ENCODE data around the gene ISG15. TPM values are rescaled to one million over a fixed set of nuclear protein-coding genes. Genes with fewer than 3 reads are reported as not detected.
"Not testable (repeated sequence)": the region's sequence is repeated elsewhere in the genome, so short reads cannot be mapped to it uniquely, and the experiment has no call there.

The ISG15 gene
- polyA plus RNA-seq, 1 donor: 26.0 TPM

DNA sequence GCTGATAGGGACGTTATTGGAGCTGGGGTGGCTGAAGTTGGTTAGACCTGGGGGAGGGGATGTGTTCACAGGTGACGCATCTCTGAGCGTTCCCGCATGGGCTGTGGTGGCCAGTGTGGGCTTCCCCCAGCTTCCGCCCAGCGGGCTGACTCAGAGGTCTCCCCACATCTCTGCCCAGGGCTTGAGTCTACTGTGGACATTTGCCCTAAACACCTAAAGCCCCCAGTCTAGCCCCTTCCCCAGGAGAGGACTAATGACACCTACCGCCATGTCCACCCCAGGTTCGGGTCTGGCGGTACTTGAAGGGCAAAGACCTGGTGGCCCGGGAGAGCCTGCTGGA is 8.6 kb downstream of the ISG15 start:
- Histone ChIP-seq H3K4me1 (ENCODE audit: control insufficient read depth, insufficient read depth, low read length) (peaks cover 49% of the 10 kb centered on the region), H3K27me3 (ENCODE audit: control insufficient read depth, insufficient read depth, low read length) (no peaks in the 10 kb centered on the region), H3K4me3 (ENCODE audit: low read length) (no peak overlapping the region), H3K36me3 (ENCODE audit: control insufficient read depth, insufficient read depth, low read length) (peaks cover 31% of the 10 kb centered on the region), H3K9me3 (ENCODE audit: control insufficient read depth, low read depth, low read length) (peaks cover 3% of the 10 kb centered on the region), H3K27ac (ENCODE audit: low read length) (no peak overlapping the region)
- WGBS (ENCODE audit: insufficient coverage, low lambda C conversion rate): no CpG with 5 or more reads among the region's 10 CpGs
- no peak for DNase-seq

DNA sequence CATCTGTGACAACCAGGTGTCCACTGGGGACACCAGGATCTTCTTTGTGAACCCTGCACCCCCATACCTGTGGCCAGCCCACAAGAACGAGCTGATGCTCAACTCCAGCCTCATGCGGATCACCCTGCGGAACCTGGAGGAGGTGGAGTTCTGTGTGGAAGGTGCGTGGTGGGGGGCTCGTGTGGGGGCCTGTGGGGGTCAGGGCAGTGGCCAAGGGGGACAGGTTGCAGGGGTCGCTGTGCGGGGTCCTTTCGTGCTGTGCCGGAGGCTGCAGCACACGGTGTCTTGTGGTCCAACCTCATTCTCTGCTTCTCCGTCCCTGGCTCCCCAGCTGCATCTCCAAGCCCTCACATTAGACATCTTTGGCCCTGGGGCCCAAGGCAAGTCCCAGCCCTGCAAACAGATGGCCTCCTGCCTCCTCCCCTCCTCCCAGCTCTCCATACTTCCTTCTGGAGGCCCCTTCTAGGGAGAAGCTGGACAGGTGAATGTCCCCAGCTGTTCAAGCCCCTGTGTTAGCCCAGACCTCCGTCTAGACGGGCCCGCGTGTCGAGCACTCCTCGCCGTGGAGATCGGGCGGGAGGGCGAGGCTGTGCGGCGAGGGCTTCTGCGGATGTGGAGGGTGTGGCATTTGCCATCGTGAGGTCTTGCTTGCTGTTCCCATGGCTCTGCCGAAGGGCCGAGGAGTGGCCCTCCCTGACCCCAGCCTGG is 9.2 kb downstream of the ISG15 start:
- Histone ChIP-seq H3K27me3 (ENCODE audit: control insufficient read depth, insufficient read depth, low read length) (no peaks in the 10 kb centered on the region), H3K4me3 (ENCODE audit: low read length) (no peak overlapping the region), H3K9me3 (ENCODE audit: control insufficient read depth, low read depth, low read length) (peaks cover 3% of the 10 kb centered on the region), H3K27ac (ENCODE audit: low read length) (no peak overlapping the region), H3K36me3 (ENCODE audit: control insufficient read depth, insufficient read depth, low read length) (peaks cover 37% of the 10 kb centered on the region), H3K4me1 (ENCODE audit: control insufficient read depth, insufficient read depth, low read length) (peaks cover 49% of the 10 kb centered on the region)
- DNase-seq: no peak
- WGBS (ENCODE audit: insufficient coverage, low lambda C conversion rate): no CpG with 5 or more reads among the region's 27 CpGs

DNA sequence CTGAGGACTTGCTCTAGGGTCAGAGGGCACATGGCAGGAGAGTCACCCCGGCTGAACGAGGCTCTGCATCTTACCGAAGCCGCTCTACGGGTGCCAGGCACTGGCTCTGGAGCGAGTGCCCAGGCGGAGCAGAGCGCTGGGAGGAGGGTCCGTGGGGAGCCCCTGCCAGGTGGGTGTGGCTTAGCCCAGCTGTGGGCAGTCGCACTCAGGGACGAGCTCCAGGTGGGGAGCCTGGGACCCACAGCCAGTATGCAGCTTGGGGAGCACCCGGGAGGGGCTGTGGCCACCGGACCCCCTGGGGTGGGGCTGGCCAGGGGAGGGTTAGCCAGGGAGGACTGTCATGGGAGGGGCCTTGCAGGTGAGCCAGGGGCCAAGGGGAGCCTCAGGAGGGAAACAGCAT is 10.4 kb downstream of the ISG15 start:
- H3K27me3 ChIP-seq (ENCODE audit: control insufficient read depth, insufficient read depth, low read length): no peaks in the 10 kb centered on the region
- no CpG with 5 or more reads among the region's 13 CpGs for WGBS (ENCODE audit: insufficient coverage, low lambda C conversion rate)
- peaks cover 42% of the 10 kb centered on the region for H3K36me3 ChIP-seq (ENCODE audit: control insufficient read depth, insufficient read depth, low read length)
- H3K4me3 ChIP-seq (ENCODE audit: low read length): no peak overlapping the region
- no peaks in the 10 kb centered on the region for H3K9me3 ChIP-seq (ENCODE audit: control insufficient read depth, low read depth, low read length)
- no peak overlapping the region for H3K27ac ChIP-seq (ENCODE audit: low read length)
- no peak for DNase-seq
- peaks cover 48% of the 10 kb centered on the region for H3K4me1 ChIP-seq (ENCODE audit: control insufficient read depth, insufficient read depth, low read length)

DNA sequence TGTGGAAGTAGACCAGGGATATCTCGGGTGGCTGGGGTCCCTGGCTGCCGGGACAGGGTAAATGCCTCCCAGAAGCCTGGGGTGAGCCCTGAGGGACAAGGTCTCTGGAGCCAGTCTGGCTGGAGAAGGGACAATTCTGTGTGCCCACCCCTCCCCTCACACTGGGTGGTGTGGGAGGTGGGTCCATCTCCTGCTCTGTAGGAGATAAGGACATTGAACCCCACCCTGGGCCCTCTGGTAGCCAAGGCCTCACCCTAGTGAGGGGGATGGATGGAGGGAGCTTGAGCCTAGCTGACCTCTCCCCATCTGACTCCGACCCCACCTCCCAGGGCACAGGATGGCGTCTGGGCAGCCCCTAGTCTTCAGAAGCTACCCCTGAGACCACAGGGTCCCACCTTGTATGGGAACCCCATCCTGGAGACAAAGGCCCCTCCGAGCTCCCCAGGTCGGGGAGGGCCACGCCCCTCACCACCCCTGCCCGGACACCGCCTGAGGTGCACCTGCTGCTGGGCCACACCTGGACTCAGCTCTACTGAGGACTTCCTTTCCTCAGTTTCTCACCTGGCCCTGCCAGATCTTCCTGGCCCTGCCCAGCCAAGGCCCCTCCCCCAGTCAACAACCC is 11.0 kb downstream of the ISG15 start:
- no peak for DNase-seq
- H3K4me1 ChIP-seq (ENCODE audit: control insufficient read depth, insufficient read depth, low read length): peaks cover 43% of the 10 kb centered on the region
- H3K9me3 ChIP-seq (ENCODE audit: control insufficient read depth, low read depth, low read length): no peaks in the 10 kb centered on the region
- no peak overlapping the region for H3K4me3 ChIP-seq (ENCODE audit: low read length)
- H3K27me3 ChIP-seq (ENCODE audit: control insufficient read depth, insufficient read depth, low read length): no peaks in the 10 kb centered on the region
- H3K36me3 ChIP-seq (ENCODE audit: control insufficient read depth, insufficient read depth, low read length): peaks cover 42% of the 10 kb centered on the region
- H3K27ac ChIP-seq (ENCODE audit: low read length): no peak overlapping the region
- no CpG with 5 or more reads among the region's 9 CpGs for WGBS (ENCODE audit: insufficient coverage, low lambda C conversion rate)

DNA sequence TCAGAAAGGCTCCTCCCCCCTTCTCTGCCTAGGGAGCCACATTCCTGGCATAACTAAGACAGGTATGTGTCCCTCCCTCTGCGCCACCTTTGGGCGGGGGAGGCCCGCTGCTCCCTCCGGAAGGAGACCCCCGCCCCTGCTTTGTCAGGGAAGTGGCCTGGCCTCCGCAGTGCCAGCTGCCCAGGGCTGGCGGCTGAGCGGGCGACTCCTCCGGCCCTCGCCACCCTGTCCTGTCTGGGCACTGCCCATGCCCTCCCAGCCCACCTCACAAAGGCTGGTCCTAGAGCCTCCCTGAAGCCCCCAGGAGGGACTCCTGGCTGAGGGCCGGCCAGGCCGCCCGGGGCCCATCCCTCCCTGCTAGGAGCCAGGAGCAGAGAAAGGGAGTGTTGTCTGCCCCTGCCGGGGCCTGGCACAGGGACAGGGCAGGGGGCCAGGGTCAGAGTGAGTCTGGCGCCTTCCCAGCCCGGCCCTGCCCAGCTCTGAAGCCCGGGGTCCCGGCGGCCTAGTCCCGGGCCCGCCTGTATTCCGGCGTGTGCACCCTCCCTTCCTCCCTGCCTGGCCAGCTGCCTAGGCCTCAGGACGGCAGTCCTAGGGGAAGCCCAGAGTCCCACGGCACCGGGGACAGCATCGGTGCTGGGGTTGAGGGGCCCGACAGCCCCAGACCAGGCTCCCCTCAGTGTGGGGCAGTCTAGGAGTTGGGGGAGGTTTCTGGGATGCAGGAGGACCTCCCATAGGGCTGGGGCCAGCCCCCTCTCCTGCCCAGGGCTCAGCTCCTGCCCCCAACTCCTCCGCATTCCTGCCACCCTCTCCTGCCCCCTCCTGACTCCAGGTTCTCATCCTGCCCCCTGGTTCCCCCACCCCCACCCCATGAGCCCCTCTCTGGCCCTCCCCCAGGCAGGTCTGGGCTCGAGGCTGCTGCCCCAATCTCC is 11.7 kb downstream of the ISG15 start:
- Histone ChIP-seq H3K9me3 (ENCODE audit: control insufficient read depth, low read depth, low read length) (no peaks in the 10 kb centered on the region), H3K4me1 (ENCODE audit: control insufficient read depth, insufficient read depth, low read length) (peaks cover 43% of the 10 kb centered on the region), H3K27ac (ENCODE audit: low read length) (no peak overlapping the region), H3K4me3 (ENCODE audit: low read length) (no peak overlapping the region), H3K27me3 (ENCODE audit: control insufficient read depth, insufficient read depth, low read length) (no peaks in the 10 kb centered on the region), H3K36me3 (ENCODE audit: control insufficient read depth, insufficient read depth, low read length) (peaks cover 42% of the 10 kb centered on the region)
- peak; percentile 66 for DNase-seq
- no CpG with 5 or more reads among the region's 31 CpGs for WGBS (ENCODE audit: insufficient coverage, low lambda C conversion rate)

DNA sequence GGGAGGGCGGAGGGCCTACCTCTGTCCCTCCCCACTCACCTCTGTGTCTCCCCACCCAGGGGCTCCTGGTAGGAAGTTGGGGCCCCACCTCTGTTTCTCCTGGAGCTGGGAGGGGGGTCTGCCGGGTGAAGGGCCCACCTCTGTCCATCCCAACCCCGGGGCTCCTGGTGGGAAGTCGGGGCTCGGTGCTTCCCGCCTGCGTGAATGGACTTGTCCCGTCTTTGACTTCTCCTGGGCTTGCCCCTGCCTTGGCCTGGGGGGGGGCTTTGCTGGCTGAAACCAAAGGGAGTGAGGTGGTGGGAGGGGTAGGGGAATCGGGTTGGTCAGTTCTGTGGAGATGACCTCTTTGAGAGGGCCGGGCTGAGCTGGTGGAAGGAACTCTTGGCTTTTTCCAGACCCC is 12.4 kb downstream of the ISG15 start:
- no peak overlapping the region for H3K4me3 ChIP-seq (ENCODE audit: low read length)
- peaks cover 42% of the 10 kb centered on the region for H3K36me3 ChIP-seq (ENCODE audit: control insufficient read depth, insufficient read depth, low read length)
- no peak overlapping the region for H3K27ac ChIP-seq (ENCODE audit: low read length)
- no peak for DNase-seq
- peaks cover 43% of the 10 kb centered on the region for H3K4me1 ChIP-seq (ENCODE audit: control insufficient read depth, insufficient read depth, low read length)
- no peaks in the 10 kb centered on the region for H3K27me3 ChIP-seq (ENCODE audit: control insufficient read depth, insufficient read depth, low read length)
- no CpG with 5 or more reads among the region's 10 CpGs for WGBS (ENCODE audit: insufficient coverage, low lambda C conversion rate)
- no peaks in the 10 kb centered on the region for H3K9me3 ChIP-seq (ENCODE audit: control insufficient read depth, low read depth, low read length)

DNA sequence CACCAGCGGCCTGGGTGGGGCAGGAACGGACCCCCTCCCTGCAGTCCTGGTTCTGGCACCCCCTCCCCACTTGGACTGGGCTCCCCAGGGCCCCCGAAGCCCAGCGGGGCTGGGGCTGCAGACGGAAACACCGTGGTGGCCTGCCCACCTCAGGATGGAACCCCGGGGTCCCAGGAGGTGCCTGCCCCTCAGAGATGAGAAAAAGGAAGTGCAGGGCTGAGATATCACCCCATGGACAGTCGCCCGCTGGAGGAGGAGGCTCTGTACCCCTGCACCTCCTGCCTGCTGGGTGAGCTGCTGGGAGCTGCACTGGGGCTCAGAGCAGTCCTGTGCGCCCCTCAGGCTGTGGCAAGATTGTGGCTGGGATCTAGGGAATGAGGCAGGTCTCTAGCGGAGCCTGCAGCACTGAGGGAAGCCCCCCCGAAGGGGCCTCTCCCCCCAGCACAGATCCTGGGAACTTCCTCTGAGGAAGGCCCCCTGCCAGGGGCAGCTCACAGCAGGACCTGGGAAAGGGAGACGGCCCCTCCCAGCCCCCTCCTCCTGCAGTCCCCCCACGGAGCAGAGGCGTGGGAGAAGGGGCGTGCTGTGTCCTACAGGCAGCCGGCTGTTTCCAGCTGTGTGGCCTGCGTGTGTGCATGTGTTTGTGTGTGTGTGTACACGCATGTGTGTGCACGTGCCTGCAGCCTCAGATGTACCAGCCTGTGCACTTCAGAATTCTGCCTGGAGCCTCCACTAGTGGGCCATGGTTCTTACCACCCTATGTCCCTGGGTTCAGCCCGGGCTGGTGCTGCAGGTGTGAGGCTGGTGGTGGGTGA is 13.5 kb downstream of the ISG15 start:
- WGBS (ENCODE audit: insufficient coverage, low lambda C conversion rate): no CpG with 5 or more reads among the region's 21 CpGs

DNA sequence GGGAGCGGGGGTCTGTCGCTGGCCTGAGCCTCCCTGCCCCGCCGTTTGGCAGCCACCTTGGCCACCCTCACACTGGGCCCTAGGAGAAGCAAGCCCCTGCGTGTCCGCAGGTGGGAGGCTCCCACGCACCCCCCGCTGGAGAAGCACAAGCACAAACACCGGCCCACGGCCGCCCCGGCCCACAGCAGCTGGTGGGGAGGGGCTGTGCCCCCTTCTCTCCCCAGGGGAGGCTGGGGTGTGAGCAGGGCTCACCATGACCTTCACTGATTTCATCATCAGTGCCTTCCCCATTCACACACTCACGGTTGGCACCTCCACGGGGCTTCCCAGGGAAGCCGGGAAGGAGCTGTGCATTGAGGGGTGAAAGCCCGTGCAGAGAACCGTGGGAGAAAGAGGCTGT is 14.5 kb downstream of the ISG15 start:
- H3K4me3 ChIP-seq (ENCODE audit: low read length): no peak overlapping the region
- H3K27me3 ChIP-seq (ENCODE audit: control insufficient read depth, insufficient read depth, low read length): peaks cover 2% of the 10 kb centered on the region
- H3K9me3 ChIP-seq (ENCODE audit: control insufficient read depth, low read depth, low read length): no peaks in the 10 kb centered on the region
- H3K27ac ChIP-seq (ENCODE audit: low read length): no peak overlapping the region
- peaks cover 35% of the 10 kb centered on the region for H3K36me3 ChIP-seq (ENCODE audit: control insufficient read depth, insufficient read depth, low read length)
- peaks cover 43% of the 10 kb centered on the region for H3K4me1 ChIP-seq (ENCODE audit: control insufficient read depth, insufficient read depth, low read length)
- no peak for DNase-seq
- WGBS (ENCODE audit: insufficient coverage, low lambda C conversion rate): no CpG with 5 or more reads among the region's 17 CpGs

More for the DNA sequence above, 13.5 kb downstream of the ISG15 start:
- H3K27me3 ChIP-seq (ENCODE audit: control insufficient read depth, insufficient read depth, low read length): no peaks in the 10 kb centered on the region
- peaks cover 43% of the 10 kb centered on the region for H3K4me1 ChIP-seq (ENCODE audit: control insufficient read depth, insufficient read depth, low read length)
- H3K9me3 ChIP-seq (ENCODE audit: control insufficient read depth, low read depth, low read length): no peaks in the 10 kb centered on the region
- DNase-seq: no peak
- H3K36me3 ChIP-seq (ENCODE audit: control insufficient read depth, insufficient read depth, low read length): peaks cover 42% of the 10 kb centered on the region
- no peak overlapping the region for H3K4me3 ChIP-seq (ENCODE audit: low read length)
- no peak overlapping the region for H3K27ac ChIP-seq (ENCODE audit: low read length)

DNA sequence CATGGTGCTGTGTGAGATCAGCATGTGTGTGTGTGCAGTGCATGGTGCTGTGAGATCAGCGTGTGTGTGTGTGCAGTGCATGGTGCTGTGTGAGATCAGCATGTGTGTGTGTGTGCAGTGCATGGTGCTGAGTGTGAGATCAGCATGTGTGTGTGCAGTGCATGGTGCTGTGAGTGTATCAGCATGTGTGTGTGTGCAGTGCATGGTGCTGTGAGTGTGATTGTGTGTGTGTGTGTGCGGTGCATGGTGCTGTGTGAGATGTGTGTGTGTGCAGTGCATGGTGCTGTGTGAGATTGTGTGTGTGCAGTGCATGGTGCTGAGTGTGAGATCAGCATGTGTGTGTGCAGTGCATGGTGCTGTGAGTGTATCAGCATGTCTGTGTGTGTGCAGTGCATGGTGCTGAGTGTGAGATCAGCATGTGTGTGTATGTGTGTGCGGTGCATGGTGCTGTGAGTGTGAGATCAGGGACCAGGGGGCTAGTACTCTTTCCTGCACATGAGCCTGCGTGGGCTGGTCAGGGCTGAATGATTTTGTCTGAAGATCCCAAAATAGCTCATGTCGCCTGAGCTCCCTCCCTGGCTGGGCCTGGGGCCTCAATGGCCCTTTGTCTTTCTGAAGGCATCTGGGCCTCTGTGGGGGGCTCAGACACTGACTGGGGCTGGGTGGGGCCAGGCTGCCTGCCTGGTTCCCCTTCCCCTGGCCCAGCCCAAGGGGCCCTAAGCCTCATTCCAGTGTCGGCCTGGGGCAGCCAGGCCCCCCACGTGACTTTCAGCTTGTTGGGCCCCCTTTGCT is 17.8 kb downstream of the ISG15 start:
- H3K4me1 ChIP-seq (ENCODE audit: control insufficient read depth, insufficient read depth, low read length): peaks cover 23% of the 10 kb centered on the region
- H3K27me3 ChIP-seq (ENCODE audit: control insufficient read depth, insufficient read depth, low read length): peaks cover 12% of the 10 kb centered on the region
- H3K4me3 ChIP-seq (ENCODE audit: low read length); DNase-seq; H3K9me3 ChIP-seq (ENCODE audit: control insufficient read depth, low read depth, low read length): not testable (repeated sequence)
- no CpG with 5 or more reads among the region's 7 CpGs for WGBS (ENCODE audit: insufficient coverage, low lambda C conversion rate)
- peak overlapping the region; percentile 77 for H3K27ac ChIP-seq (ENCODE audit: low read length)
- H3K36me3 ChIP-seq (ENCODE audit: control insufficient read depth, insufficient read depth, low read length): peaks cover 28% of the 10 kb centered on the region
